HG02571 (cell line): ENCODE measurements around the gene SEPTIN2.
"Not testable (repeated sequence)": the region's sequence is repeated elsewhere in the genome, so short reads cannot be mapped to it uniquely, and the experiment has no call there.

Experiments used
- ATAC-seq: cut with Tn5 transposase; IDR thresholded peaks from one replicate; pipeline ENCODE4 v1.9.1; 2021; ENCODE audit warnings: mild to moderate bottlenecking, moderate library complexity; ENCODE audit not compliant: unreplicated experiment

The SEPTIN2 gene

DNA sequence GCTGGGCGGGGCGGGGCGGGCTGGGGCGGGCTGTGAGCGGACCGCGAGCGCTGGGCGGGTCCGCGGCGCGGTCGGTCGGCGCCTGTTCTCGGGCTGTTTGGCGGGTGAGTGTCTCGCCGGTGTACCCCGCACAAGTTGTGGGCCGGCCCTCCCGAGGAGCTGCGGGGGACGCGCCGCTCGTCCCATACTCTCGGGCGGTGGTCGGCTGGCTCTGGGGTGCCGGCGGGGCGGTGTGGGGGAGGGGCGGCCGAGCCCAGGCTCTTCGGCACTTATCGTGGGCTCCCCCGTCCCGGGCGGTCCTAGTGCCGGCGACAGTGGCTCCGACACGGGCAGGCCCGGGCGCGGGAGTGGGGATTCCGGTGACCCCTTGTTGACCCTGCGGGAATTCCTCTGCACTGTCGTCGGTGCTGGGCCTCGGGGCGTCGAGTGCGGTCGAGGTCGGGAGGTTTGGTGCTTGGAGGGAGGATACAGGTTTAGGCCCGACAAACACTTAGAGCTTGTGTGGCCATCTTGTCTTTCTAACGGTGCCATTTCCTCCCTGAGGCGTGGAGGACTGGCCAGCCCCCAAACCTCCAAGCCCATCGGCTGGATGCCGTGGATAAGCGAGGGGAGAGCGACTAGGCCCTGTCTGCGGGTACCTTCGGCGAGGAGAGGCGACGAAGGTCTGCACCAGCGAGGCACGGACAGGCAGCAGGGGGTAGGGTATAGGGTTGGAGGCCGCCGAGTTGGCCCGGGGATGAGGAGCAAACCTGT lies at the start of gene SEPTIN2:
TSS of gene SEPTIN2 (plus strand) at position 47 of the 753 bp plus-strand sequence. CDS start 8,308 bp downstream, outside the sequence.
- peak; percentile 36 for ATAC-seq

DNA sequence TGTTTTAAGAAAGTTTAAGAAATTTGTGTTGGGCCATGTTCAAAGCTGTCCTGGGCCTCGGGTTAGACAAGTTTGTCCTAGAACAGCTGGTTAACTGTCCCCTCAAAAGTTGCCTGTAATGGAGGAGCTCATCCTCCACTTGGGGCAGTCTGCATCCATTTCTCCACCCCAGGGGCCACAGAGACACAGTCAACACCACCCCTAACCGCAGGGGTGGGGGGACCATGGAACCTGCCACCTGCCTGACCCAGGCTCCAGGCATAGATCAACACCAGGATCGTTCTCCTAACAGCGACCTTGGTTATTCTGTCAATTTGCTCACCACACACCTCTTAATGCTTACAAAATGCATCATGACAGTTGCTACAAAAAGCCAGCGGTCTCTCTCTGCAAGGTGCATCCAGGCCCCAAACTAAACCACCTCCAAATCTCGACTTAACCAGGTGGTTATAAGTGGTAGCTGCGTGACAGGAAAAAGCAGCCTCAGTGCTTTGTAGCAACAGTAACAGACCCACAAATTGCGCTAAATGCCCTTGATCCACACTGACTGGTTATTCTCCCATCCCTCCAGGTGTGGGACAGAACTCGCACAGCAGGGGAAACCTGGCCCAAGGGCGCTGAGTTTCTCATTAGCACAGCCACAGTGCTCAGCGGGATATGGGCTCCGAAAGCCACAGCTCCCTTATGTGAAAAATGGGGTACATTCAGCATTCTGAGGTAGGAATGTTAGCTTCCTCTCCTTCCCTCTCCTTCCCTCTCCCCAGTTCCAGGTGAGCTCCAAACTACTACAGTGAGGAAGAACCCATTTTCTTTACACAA lies 48.3 kb upstream of the SEPTIN2 start:
- ATAC-seq, result no peak

- no peak for ATAC-seq
Observed at GRCh38 chr2:241268306-241268705, 47.4 kb upstream of the SEPTIN2 start.

- no peak for ATAC-seq
Observed at GRCh38 chr2:241268716-241269445, 46.8 kb upstream of the SEPTIN2 start.

- ATAC-seq, result no peak
Observed at GRCh38 chr2:241269707-241270520, 45.8 kb upstream of the SEPTIN2 start.

- ATAC-seq, result no peak
Observed at GRCh38 chr2:241270531-241270930, 45.2 kb upstream of the SEPTIN2 start.

- ATAC-seq, result peak; percentile 45
Observed at GRCh38 chr2:241271706-241272302, 43.9 kb upstream of the SEPTIN2 start.

- peak; percentile 58 for ATAC-seq
Observed at GRCh38 chr2:241272303-241273209, 43.2 kb upstream of the SEPTIN2 start.

DNA sequence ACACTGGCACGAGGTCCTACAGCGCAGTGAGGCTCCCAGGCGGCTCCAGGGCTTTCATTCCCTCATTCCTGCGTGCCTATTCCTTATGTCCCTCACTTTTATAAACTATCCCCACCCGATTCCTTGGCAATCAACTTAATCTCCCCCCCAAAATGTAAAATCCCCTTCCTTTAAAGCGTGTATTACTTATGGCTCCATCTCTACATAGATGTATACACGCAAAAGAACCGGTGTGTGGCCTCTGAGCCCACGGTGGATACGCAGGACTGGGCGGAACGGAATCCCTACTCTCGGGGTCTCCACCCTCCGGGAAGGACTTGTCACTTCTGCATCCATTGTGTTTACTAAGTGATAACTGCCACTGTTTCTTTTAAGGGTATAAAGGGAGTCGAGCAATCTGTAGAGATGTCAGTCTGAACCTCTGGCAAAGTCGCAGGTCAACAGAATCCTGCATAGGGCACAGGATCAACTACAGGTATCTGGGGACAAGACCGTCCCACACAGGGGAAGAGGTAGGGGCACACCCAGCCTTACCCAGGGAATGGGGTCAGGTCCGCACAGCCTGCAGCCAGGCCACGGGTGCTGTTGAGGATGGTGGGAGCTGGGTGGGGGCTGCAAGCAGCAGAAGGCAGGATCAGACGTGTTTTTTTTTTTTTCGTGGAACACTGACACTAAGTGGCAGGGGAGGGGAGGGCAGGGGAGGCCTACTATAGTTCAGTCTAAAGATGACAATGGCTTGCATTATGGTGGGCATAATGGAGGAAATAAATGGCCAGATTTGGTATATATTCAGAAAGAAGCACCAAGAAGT lies 42.3 kb upstream of the SEPTIN2 start:
- ATAC-seq, result no peak

DNA sequence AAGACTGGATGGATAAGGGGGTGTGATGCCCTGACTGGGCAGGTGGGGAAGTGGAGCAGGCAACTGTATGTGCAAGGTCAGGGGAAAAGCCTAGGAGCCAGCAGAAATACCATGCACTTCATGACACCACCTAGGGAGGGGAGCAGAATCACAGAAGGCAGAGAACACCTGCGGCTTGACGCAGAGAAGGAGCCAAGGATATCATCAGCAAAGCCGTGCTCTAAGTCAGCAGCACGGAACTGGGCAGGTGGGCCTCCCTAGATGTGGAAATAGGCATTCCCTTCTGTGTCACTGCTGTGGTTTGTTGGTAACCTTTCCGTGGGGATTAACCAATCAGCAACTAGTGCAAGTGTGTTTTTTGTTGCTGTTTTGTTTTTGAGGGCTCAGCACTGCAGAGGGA lies 41.6 kb upstream of the SEPTIN2 start:
- ATAC-seq, result no peak

DNA sequence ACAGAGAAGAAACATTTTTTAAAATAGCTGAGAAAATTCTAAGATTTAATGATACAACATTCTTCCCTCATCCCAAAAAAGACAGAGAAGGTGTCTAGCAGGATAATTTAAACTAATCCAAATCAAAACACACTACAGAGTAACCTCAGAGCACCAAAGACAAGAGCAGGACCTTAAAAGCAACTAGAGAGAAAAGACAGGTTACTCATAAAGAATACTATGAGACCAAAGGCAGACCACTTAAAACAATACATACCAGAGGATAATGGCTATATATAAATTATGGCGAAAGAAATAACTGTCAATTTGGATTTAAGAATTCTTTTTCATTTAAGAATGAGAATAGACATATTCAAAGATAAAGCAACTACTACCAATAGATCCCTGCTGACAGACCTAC lies 40.2 kb upstream of the SEPTIN2 start:
- ATAC-seq, result no peak

DNA sequence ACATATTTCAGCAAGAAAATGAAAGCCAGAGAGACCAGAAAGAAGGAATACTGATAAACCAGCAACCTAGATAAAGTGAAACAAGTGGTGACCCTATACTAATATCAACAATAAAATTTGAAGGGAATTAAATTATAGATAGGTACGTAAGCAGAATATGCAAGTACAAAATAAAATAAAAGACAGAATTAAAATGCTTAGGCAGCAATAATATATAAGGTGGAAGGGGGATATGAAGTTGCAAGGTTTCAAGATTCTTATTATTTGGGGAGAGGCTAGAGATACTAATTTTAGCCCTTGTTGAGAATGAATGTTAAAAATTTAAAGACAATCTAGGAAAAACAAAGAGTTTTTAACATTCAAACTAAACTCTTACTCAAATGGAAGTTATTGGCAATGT lies 39.8 kb upstream of the SEPTIN2 start:
- no peak for ATAC-seq

- ATAC-seq, result not testable (repeated sequence)
Observed at GRCh38 chr2:241278306-241278705, 37.4 kb upstream of the SEPTIN2 start.

- ATAC-seq, result no peak
Observed at GRCh38 chr2:241279413-241279812, 36.3 kb upstream of the SEPTIN2 start.

DNA sequence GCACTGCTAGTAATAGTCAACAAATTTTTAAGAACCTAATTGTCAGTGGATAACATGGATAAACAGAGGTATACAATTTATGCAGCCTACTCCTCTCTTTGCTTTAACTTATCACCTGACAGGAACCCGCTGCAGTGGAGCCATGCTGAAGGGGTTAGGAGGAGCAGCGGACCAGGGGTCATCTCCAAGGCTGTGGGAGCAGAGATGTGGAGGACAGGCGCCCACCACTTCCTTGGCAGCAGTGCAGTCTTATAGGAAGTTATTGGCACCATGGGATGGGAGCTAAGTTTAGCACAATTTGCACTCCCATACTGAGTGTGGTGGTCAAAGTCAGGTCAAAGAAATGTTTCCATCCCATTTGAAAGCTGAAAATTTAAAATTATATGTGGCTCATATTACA lies 35.9 kb upstream of the SEPTIN2 start:
- ATAC-seq, result no peak

- no peak for ATAC-seq
Observed at GRCh38 chr2:241280291-241280690, 35.4 kb upstream of the SEPTIN2 start.

DNA sequence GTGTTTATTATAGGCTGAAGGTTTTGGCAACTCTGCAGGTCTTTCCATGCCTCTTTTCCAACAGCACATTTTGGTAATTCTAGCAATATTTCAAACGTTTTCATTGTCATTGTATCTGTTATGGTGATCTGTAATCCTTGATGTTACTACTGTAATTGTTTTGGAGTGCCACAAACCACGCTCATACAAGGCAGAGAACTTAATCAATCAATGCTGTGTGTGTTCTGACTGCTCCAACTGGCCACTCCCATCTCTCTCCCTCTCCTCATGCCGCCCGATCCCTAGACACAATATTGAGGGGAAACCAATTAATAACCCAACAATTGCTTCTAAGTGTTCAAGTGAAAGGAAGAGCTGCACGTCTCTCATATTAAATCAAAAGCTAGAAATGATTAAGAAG lies 33.2 kb upstream of the SEPTIN2 start:
- no peak for ATAC-seq

DNA sequence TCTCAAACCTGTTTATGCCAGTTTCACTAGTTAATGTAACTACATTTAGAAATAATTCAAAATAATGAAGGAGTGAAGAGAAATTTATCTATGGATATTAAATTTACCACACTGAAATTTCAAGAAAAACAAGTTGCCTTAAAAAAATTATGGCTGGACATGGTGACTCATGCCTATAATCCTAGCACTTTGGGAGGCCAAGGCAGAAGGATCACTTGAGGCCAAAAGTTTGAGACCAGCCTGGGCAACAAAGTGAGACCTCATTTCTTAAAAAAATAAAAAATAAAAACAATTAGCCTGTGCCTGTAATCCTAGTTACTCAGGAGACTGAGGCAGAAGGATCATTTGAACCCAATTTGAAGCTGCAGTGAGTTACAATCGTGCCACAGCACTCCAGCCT lies 30.1 kb upstream of the SEPTIN2 start:
- no peak for ATAC-seq
